Measurements from ENCODE around the gene CYFIP2. TPM values are rescaled to one million over a fixed set of nuclear protein-coding genes. Genes with fewer than 3 reads are reported as not detected.

CYFIP2 gene
- total and polyA plus RNA-seq, 2 of the 13 experiments (the other 11 are each of a cell fraction or from before 2014, with no cell fraction given): 22.6 to 30.3 TPM

DNA sequence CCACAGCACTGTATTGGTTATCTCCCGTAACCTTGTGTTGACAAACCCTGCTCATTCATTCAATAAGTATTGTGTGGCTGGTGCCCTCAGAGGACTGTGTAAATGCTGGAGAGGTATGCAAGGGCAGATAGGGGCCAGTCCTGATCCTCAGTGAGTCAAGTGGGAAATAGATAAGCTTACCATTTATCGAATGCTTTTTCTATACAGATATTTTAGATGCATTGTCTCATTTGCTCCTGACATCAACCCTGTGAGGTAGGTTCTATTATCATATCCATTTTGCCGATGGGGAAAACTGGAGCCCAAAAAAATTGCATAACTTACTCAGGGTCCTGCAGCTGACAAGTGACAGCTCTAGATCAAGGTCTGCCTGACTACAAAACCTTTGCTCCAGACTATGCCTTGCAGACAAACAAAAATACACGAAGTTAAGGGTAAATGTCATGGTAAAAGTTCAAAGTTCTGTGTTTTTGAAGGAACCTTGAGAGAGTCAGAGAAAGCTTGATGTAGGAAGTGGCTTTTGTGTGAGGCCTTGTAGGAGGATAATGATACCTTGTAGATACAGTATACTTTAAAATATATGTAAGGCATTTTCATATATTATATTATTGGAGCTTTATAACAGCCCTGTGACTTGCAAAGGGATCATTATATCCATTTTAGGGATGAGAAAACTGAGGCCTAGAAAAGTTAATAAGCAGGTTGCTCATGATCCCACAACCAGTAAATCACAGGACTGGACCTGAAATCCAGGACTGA lies 22.7 kb downstream of the CYFIP2 start (continued):
- TF ChIP-seq, protein P1, sequence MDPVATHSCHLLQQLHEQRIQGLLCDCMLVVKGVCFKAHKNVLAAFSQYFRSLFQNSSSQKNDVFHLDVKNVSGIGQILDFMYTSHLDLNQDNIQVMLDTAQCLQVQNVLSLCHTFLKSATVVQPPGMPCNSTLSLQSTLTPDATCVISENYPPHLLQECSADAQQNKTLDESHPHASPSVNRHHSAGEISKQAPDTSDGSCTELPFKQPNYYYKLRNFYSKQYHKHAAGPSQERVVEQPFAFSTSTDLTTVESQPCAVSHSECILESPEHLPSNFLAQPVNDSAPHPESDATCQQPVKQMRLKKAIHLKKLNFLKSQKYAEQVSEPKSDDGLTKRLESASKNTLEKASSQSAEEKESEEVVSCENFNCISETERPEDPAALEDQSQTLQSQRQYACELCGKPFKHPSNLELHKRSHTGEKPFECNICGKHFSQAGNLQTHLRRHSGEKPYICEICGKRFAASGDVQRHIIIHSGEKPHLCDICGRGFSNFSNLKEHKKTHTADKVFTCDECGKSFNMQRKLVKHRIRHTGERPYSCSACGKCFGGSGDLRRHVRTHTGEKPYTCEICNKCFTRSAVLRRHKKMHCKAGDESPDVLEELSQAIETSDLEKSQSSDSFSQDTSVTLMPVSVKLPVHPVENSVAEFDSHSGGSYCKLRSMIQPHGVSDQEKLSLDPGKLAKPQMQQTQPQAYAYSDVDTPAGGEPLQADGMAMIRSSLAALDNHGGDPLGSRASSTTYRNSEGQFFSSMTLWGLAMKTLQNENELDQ (CRISPR knock-in tag; IDR thresholded peaks at IDR 0.05; ENCODE audit: borderline replicate concordance): no peak
- no peak for TF ChIP-seq ZNF644 (CRISPR knock-in tag; IDR thresholded peaks at IDR 0.05; ENCODE audit: low read depth)
- no peak for TF ChIP-seq SMARCC2 (IDR thresholded peaks at IDR 0.05)
- TF ChIP-seq ZNF224 (CRISPR knock-in tag; IDR thresholded peaks at IDR 0.05): 0 out of 2 replicates have a peak, but pooled peaks have one; percentile 24
- TF ChIP-seq ETV6 (CRISPR knock-in tag; conservative IDR thresholded peaks at IDR 0.05): no peak
- no peak for TF ChIP-seq ATF7 (IDR thresholded peaks at IDR 0.05)
- TF ChIP-seq ATF7 (CRISPR knock-in tag; IDR thresholded peaks at IDR 0.05): no peak
- TF ChIP-seq ZNF615 (CRISPR knock-in tag; IDR thresholded peaks at IDR 0.05; ENCODE audit: borderline replicate concordance): no peak
- TF ChIP-seq NCOA1 (CRISPR knock-in tag; IDR thresholded peaks at IDR 0.05): no peak
- no peak for TF ChIP-seq GZF1 (CRISPR knock-in tag; IDR thresholded peaks at IDR 0.05)
- TF ChIP-seq, protein P2, sequence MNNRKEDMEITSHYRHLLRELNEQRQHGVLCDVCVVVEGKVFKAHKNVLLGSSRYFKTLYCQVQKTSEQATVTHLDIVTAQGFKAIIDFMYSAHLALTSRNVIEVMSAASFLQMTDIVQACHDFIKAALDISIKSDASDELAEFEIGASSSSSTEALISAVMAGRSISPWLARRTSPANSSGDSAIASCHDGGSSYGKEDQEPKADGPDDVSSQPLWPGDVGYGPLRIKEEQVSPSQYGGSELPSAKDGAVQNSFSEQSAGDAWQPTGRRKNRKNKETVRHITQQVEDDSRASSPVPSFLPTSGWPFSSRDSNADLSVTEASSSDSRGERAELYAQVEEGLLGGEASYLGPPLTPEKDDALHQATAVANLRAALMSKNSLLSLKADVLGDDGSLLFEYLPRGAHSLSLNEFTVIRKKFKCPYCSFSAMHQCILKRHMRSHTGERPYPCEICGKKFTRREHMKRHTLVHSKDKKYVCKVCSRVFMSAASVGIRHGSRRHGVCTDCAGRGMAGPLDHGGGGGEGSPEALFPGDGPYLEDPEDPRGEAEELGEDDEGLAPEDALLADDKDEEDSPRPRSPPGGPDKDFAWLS (CRISPR knock-in tag; IDR thresholded peaks at IDR 0.05; ENCODE audit: borderline replicate concordance): no peak
- TF ChIP-seq, protein P3, sequence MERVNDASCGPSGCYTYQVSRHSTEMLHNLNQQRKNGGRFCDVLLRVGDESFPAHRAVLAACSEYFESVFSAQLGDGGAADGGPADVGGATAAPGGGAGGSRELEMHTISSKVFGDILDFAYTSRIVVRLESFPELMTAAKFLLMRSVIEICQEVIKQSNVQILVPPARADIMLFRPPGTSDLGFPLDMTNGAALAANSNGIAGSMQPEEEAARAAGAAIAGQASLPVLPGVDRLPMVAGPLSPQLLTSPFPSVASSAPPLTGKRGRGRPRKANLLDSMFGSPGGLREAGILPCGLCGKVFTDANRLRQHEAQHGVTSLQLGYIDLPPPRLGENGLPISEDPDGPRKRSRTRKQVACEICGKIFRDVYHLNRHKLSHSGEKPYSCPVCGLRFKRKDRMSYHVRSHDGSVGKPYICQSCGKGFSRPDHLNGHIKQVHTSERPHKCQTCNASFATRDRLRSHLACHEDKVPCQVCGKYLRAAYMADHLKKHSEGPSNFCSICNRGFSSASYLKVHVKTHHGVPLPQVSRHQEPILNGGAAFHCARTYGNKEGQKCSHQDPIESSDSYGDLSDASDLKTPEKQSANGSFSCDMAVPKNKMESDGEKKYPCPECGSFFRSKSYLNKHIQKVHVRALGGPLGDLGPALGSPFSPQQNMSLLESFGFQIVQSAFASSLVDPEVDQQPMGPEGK (CRISPR knock-in tag; IDR thresholded peaks at IDR 0.05): no peak; the same call in 1 of the 2 replicates
- TF ChIP-seq ZNF432 (CRISPR knock-in tag; IDR thresholded peaks at IDR 0.05; ENCODE audit: borderline replicate concordance): no peak
- TF ChIP-seq, protein P4, sequence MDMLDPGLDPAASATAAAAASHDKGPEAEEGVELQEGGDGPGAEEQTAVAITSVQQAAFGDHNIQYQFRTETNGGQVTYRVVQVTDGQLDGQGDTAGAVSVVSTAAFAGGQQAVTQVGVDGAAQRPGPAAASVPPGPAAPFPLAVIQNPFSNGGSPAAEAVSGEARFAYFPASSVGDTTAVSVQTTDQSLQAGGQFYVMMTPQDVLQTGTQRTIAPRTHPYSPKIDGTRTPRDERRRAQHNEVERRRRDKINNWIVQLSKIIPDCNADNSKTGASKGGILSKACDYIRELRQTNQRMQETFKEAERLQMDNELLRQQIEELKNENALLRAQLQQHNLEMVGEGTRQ (IDR thresholded peaks at IDR 0.05; ENCODE audit: low read depth, low read length): no peak
- TF ChIP-seq, protein P4 (CRISPR knock-in tag; IDR thresholded peaks at IDR 0.05; ENCODE audit: borderline replicate concordance): no peak
- TF ChIP-seq, protein P5, sequence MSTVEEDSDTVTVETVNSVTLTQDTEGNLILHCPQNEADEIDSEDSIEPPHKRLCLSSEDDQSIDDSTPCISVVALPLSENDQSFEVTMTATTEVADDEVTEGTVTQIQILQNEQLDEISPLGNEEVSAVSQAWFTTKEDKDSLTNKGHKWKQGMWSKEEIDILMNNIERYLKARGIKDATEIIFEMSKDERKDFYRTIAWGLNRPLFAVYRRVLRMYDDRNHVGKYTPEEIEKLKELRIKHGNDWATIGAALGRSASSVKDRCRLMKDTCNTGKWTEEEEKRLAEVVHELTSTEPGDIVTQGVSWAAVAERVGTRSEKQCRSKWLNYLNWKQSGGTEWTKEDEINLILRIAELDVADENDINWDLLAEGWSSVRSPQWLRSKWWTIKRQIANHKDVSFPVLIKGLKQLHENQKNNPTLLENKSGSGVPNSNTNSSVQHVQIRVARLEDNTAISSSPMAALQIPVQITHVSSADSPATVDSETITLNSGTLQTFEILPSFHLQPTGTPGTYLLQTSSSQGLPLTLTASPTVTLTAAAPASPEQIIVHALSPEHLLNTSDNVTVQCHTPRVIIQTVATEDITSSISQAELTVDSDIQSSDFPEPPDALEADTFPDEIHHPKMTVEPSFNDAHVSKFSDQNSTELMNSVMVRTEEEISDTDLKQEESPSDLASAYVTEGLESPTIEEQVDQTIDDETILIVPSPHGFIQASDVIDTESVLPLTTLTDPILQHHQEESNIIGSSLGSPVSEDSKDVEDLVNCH (CRISPR knock-in tag; IDR thresholded peaks at IDR 0.05): no peak
- TF ChIP-seq, protein P6, sequence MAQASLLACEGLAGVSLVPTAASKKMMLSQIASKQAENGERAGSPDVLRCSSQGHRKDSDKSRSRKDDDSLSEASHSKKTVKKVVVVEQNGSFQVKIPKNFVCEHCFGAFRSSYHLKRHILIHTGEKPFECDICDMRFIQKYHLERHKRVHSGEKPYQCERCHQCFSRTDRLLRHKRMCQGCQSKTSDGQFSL (CRISPR knock-in tag; IDR thresholded peaks at IDR 0.05): no peak
- TF ChIP-seq ZNF790 (CRISPR knock-in tag; IDR thresholded peaks at IDR 0.05; ENCODE audit: borderline replicate concordance): no peak
